ENCODE data around the gene RTL5. TPM values are rescaled to one million over a fixed set of nuclear protein-coding genes. Genes with fewer than 3 reads are reported as not detected.

Gene RTL5
- total and polyA plus RNA-seq, 4 donors, result 0.32 to 1.9 (median 0.96) TPM

GRCh38 chrX:72102126-72102525 lies 29.6 kb downstream of the RTL5 start:
- Histone ChIP-seq H3K4me1 (ENCODE audit: control insufficient read depth in 4 of 4, insufficient read depth in 4 of 4, low read length in 3 of 4) (peaks cover 0 to 13% (median 5%) of the 10 kb centered on the region in 4 donors), H3K27me3 (ENCODE audit: control insufficient read depth in 4 of 4, insufficient read depth in 4 of 4, low read length in 3 of 4) (peaks cover 0 to 2% (median 0%) of the 10 kb centered on the region in 4 donors), H3K36me3 (ENCODE audit: control insufficient read depth in 4 of 4, insufficient read depth in 3 of 4, low read depth in 1 of 4, low read length in 3 of 4) (no peaks in the 10 kb centered on the region), H3K4me3 (ENCODE audit: low read depth in 1 of 3, low read length in 3 of 3) (no peak overlapping the region), H3K27ac (ENCODE audit: low read depth in 1 of 2, low read length in 2 of 2) (no peak overlapping the region), H3K9ac (ENCODE audit: low read depth in 1 of 2, low read length in 2 of 2) (no peak overlapping the region), H3K9me3 (ENCODE audit: control insufficient read depth in 4 of 4, low read length in 3 of 4) (no peaks in the 10 kb centered on the region)
- 91% methylated on average over 2 of the region's 2 CpGs for WGBS
- TF ChIP-seq FOXA2 (IDR thresholded peaks at IDR 0.05) (no peak), TAF1 (conservative IDR thresholded peaks at IDR 0.05) (no peak), NR2F2 (IDR thresholded peaks at IDR 0.05) (no peak), SP1 (IDR thresholded peaks at IDR 0.05) (no peak), YY1 (IDR thresholded peaks at IDR 0.05) (no peak), ZBTB33 (IDR thresholded peaks at IDR 0.05) (no peak), MAX (IDR thresholded peaks at IDR 0.05) (no peak), RXRA (IDR thresholded peaks at IDR 0.05) (no peak), RAD21 (IDR thresholded peaks at IDR 0.05) (no peak), REST (IDR thresholded peaks at IDR 0.05) (no peak), JUND (IDR thresholded peaks at IDR 0.05) (no peak), GABPA (IDR thresholded peaks at IDR 0.05 in 1 of 2, conservative IDR thresholded peaks at IDR 0.05 in 1 of 2) (no peak)
- DNase-seq (ENCODE audit: low spot score), result no peak

- H3K9ac ChIP-seq (ENCODE audit: low read depth in 1 of 2, low read length in 2 of 2), result no peak overlapping the region
- H3K27me3 ChIP-seq (ENCODE audit: control insufficient read depth in 4 of 4, insufficient read depth in 4 of 4, low read length in 3 of 4), result peaks cover 0 to 2% (median 0%) of the 10 kb centered on the region in 4 donors
- peak overlapping the region in 1 of 2 donors; percentile 18 for H3K27ac ChIP-seq (ENCODE audit: low read depth in 1 of 2, low read length in 2 of 2)
- peaks cover 0 to 13% (median 5%) of the 10 kb centered on the region in 4 donors for H3K4me1 ChIP-seq (ENCODE audit: control insufficient read depth in 4 of 4, insufficient read depth in 4 of 4, low read length in 3 of 4)
- TF ChIP-seq NR2F2 (IDR thresholded peaks at IDR 0.05), result no peak
- no peak for TF ChIP-seq ATF3 (IDR thresholded peaks at IDR 0.05)
- no peak for TF ChIP-seq RXRA (IDR thresholded peaks at IDR 0.05)
- no peak for TF ChIP-seq JUND (IDR thresholded peaks at IDR 0.05)
- TF ChIP-seq FOXA2 (IDR thresholded peaks at IDR 0.05), result no peak
- TF ChIP-seq YY1 (IDR thresholded peaks at IDR 0.05), result no peak
- no peak for TF ChIP-seq ZBTB33 (IDR thresholded peaks at IDR 0.05)
- TF ChIP-seq HNF4G (IDR thresholded peaks at IDR 0.05), result no peak
- TF ChIP-seq CTCF (IDR thresholded peaks at IDR 0.05; ENCODE audit: low read depth, low read length, missing input control), result no peak
- no peak for TF ChIP-seq HNF4A (conservative IDR thresholded peaks at IDR 0.05)
- TF ChIP-seq RAD21 (IDR thresholded peaks at IDR 0.05), result no peak
- no peak for TF ChIP-seq GABPA (IDR thresholded peaks at IDR 0.05 in 1 of 2, conservative IDR thresholded peaks at IDR 0.05 in 1 of 2)
- TF ChIP-seq REST (IDR thresholded peaks at IDR 0.05), result no peak
- no peak for TF ChIP-seq FOXA1 (IDR thresholded peaks at IDR 0.05)
- TF ChIP-seq TAF1 (conservative IDR thresholded peaks at IDR 0.05), result no peak
- TF ChIP-seq MAX (IDR thresholded peaks at IDR 0.05), result no peak
- DNase-seq (ENCODE audit: low spot score), result no peak
- no peaks in the 10 kb centered on the region for H3K9me3 ChIP-seq (ENCODE audit: control insufficient read depth in 4 of 4, low read length in 3 of 4)
- H3K36me3 ChIP-seq (ENCODE audit: control insufficient read depth in 4 of 4, insufficient read depth in 3 of 4, low read depth in 1 of 4, low read length in 3 of 4), result no peaks in the 10 kb centered on the region
- no peak overlapping the region for H3K4me3 ChIP-seq (ENCODE audit: low read depth in 1 of 3, low read length in 3 of 3)
- 70% methylated on average over 4 of the region's 4 CpGs for WGBS
Observed at GRCh38 chrX:72101597-72102037, 30.1 kb downstream of the RTL5 start.
